22Rv1 (cell line): ENCODE results near the gene MRPL46.

ENCODE experiments used
- H3K27ac ChIP-seq: fragments of 450-650 bp; 2 replicates; pipeline ENCODE4 v1.5.1; 2017
- CTCF ChIP-seq: fragments of 450-650 bp; IDR thresholded peaks from 2 replicates; pipeline ENCODE4 v1.5.1; 2017; ENCODE audit warnings: mild to moderate bottlenecking
- ZFX ChIP-seq: fragments of 450-650 bp; IDR thresholded peaks from 2 replicates; pipeline ENCODE4 v1.6.1; 2017; ENCODE audit warnings: antibody characterized with exemption, borderline replicate concordance

MRPL46 gene

DNA sequence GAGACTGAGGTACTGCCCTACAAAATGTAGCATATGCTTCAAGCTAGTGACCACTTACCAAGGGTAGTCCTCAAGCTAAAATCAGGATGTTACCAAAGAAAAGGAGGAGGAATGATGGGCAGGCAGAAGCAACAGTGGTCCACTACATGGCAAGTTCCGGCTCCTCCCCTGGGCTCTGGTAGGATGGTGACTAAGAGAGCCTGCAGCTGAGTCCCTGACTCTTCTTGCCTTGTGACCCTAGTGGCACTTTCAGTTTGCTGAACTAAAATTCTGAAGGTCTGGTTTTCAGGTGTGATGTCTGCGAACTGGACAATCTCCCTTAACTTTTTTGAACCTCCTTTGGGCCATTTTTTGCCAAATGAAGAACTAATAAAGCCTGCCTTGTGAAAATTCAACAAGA, 40.9 kb downstream of the MRPL46 start:
- TF ChIP-seq ZFX (no peak), CTCF (no peak)
- H3K27ac ChIP-seq, result no peak overlapping the region

- H3K27ac ChIP-seq, result no peak overlapping the region
- TF ChIP-seq CTCF, result no peak
Observed at GRCh38 chr15:88423331-88423730, 43.9 kb downstream of the MRPL46 start.

DNA sequence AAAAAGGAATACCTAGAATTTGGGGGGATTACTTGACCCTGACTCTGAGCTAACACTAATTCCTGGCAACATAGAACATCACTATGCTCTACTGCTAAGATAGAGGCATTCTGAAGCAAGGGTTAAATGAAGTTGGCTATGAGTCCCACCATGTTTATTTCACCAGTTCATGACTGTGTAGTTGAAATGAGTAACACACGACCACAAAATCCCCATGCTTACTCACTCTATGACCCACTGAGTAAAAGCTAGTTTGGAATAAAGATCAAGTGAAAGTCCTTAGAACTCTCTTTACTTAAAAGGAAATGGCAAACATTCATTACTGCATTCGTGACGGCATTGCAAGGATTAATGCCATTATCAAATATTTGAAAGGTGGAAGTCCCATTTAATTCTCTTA, 47.4 kb downstream of the MRPL46 start:
- H3K27ac ChIP-seq, result no peak overlapping the region
- TF ChIP-seq CTCF (no peak), ZFX (no peak)
